Thyroid gland (tissue), 4 donors: ENCODE measurements around the gene SOCS6.
A peak's percentile ranks its signal among the peaks of the same experiment; 100 is the strongest.

ENCODE experiments used
- CTCF ChIP-seq, 6 experiments: fragments of 200-600 bp in 3 of 6; fragments of 450-650 bp in 3 of 6; sonication (generic) in 3 of 6; IDR thresholded peaks; one replicate each; pipeline ENCODE4 v1.5.1; 2016 to 2019; ENCODE audit warnings: antibody characterized with exemption in 6 of 6, mild to moderate bottlenecking in 2 of 6, inconsistent platforms in 1 of 6, moderate library complexity in 1 of 6
- POLR2A ChIP-seq, 2 donors: fragments of 450-650 bp; IDR thresholded peaks; one replicate each; pipeline ENCODE4 v1.6.1; 2017; ENCODE audit warnings: antibody characterized with exemption in 2 of 2, mild to moderate bottlenecking in 2 of 2, moderate library complexity in 1 of 2

GRCh38 chr18:70288851-70289328, at the start of gene SOCS6:
- TF ChIP-seq CTCF (IDR thresholded peaks at IDR 0.05) (no peak), POLR2A (IDR thresholded peaks at IDR 0.05) (peak in 1 of 2 donors; percentile 66)
